Activated gamma-delta T cell treated with anti-CD3 and anti-CD28 coated beads, Interleukin-2, amount 50 U/mL, for 16 hours (primary cell): ENCODE results near the gene TMEM256.

Experiments used
- DNase-seq: peaks from one replicate; pipeline ENCODE4 v3.0.0-alpha.2; 2020; ENCODE audit warnings: low read depth

Gene TMEM256

DNA sequence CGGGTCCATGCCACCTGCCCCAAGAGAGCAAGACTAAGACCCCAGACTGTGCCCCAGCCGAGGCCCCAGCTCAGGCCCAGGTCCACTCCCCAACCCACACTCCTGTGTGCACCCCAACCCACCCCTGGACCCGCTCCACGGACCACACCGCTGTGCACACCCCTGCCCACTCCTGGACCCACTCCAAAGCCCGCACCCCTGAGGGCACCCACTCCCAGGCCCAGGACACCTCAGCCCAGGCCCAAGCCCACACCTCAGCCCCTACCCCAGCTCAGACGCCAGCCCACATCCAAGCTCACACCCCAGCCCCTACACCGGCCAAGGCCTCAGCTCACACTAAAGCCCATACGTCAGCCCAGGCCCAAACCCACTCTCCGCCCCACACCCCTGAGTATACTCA, 25.8 kb upstream of the TMEM256 start:
- DNase-seq, result no peak

DNA sequence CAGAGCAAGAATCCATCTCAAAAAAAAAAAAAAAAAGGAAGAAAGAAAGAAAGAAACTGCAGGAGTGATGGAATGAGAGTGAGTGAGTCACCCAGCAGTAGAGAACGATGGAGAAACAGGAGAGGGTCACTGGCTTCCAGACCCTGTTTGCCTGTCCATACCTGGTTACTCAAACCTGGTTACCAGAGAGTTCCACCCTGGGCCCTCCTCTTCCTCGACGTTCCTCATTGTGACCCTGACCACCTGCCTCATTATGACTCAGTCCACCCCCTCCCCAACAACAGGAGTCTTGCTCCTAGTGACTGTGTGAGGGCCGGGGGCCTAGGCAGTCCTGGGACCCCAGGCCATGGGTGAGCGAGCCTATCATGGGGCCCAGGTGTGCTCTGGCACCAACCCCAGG, 24.7 kb upstream of the TMEM256 start, which contains the start of gene SPEM3:
TSS of gene SPEM3 (plus strand) at position 301 of the 400 bp plus-strand sequence. CDS start at position 347, 46 bp downstream.
- DNase-seq, result no peak

GRCh38 chr17:7427549-7427948, 23.7 kb upstream of the TMEM256 start:
- no peak for DNase-seq

DNA sequence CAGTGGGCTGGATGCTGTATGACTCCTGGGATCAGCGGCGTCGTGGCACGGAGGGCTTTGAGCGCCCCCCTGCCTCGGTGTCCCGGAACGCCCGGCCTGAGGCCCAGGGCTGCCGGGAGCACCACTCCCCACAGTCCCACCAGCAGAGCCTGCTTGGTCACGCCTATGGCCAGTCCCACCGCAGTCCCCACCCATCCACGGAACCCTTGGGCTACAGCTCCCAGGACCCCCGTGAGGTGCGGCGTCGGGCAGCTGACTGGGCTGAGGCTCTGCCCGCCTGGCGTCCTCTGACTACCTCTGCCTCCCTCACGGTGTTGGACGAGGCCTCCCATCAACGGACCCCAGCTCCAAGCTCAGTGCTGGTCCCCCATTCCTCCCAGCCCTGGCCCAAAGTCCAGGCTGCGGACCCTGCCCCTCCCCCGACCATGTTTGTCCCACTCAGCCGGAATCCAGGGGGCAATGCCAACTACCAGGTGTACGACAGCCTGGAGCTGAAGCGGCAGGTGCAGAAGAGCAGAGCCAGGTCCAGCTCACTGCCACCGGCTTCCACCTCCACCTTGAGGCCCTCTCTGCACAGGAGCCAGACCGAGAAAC, 23.1 kb upstream of the TMEM256 start:
- DNase-seq, result no peak

DNA sequence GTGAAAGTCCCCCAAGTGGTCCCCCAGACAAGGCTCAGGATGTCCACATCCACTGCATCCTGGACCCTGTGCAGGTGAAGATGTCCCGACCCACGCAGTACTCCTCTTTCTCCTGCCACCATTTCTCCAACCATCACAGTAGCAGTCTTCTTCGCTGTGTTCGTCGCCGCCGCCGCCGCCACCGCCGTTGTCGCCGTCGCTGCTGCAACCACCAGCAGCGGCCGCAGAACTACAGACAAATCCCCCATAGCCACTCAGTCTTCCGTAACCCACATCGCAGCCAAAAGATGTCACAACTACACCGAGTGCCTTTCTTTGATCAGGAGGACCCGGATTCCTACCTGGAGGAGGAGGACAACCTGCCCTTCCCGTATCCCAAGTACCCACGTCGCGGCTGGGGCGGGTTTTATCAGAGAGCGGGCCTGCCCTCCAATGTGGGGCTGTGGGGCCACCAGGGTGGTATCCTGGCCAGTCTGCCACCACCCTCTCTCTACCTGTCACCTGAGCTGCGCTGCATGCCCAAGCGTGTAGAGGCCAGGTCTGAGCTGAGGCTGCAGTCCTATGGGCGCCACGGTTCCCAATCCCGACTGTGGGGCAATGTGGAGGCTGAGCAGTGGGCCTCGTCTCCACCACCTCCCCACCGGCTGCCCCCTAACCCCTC, 22.4 kb upstream of the TMEM256 start:
- DNase-seq, result no peak

GRCh38 chr17:7425756-7426155, 21.9 kb upstream of the TMEM256 start:
- no peak for DNase-seq

DNA sequence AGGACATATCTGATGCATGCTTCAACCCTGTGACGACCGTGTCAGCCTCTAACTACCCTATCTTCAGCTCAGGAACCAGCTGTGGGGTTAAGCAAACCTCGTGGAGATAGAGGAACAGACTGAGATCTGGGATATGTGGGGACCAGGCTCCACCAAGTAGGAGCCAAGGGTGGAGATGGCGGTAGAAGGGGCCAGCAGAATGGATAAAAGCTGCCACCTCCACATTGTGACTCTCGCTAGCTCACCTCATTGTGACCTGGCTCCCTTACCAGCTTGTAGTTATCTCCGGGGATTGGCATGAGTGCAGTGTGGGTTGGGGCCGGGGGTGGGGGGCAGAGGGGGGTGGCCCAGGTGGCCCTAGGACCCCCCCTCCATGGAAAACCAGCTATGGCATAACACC, 21.4 kb upstream of the TMEM256 start, which contains the start of gene SPEM2:
TSS of gene SPEM2 (plus strand) at position 301 of the 400 bp plus-strand sequence. CDS start at position 374, 73 bp downstream.
- DNase-seq, result no peak

DNA sequence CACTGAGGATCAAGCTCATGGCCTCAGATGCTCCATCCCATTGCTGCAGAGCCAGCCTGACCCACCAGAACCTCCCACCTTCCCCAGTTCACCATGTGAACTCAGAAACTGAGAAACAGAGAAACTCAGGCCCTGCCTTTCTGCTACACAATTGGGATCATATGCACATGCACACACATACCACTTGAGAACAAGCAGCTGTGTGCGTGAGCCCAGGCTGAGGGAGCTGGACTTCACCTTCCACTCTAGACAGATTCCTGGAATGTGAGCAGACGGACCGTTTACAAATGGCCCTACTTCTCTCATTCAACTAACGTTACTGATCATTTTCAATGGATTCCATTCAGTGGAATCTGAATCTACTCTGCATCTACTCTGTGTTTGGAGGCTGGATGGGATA, 19.8 kb upstream of the TMEM256 start:
- no peak for DNase-seq

- no peak for DNase-seq
Measured at GRCh38 chr17:7421186-7421585, 17.3 kb upstream of the TMEM256 start.

DNA sequence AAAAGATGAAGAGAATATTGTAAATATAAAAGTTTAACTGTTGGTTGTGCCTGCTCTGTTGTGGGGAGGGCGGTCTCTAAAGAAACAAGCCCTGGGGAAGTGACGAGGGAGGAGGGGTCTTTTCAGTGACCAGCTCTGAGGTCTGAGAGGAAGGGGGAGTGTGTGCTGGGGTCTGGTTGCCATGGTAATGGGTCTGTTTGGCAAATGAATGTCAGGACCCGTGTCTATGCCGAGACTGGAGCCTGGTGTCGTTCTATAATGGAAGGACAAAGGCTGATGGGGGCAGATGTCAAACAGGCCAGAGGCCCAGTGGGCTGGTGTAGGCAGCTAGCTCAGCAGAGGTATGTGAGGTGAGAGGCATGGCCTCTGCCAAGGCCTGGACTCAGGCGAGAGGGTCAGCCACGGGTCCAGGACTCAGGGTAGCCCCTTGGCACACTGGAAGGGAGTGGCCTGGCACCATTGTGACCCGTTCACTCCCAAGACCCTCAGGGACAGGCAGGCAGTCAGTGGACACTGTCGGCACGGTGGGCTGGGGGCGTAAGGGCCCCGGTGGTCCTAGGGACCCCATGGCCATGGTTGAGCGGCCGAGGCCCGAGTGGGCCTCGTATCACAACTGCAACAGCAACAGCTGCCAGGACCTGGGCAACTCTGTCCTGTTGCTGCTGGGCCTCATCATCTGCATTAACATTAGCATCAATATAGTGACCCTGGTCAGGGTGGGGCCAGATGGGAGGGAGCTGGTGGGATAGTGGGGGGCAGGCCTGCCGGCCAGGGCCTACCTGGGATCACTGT, 16.1 kb upstream of the TMEM256 start, which contains the start of gene SPEM1:
TSS of gene SPEM1 (plus strand) at position 506 of the 792 bp plus-strand sequence. CDS start at position 567, 61 bp downstream.
- no peak for DNase-seq

DNA sequence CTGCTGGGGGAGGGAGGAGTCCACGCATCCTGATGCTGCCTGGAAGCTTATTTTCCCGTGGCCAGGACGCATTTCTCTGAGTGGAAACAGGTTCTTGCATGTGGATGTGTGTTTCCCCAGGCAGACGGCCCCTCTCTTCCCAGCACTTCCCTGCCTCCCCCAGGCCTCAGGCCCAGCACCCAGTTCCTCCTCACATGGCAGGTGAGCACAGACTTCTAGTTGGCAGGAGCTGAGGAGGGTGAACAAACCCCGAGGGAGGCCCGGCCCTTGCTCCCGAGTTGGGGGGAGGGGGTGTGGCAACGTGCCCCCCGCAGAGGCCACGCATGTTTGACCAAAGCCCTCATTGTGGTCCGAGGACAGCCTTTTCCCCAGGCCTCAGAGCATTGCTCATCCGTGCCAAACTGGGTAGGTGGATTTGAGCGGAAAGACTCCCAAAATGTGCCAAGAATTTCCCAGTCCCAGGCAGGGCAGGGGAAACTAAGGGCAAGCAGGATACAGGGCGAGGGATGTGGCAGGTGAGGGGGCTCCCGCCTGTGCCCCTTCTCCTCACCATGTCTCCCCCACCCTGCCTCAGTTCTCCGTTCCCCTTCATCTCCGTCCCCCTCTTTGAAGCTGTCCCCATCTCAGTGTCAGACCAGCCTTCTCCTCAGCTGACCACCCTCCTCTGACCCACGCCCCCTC, 14.7 kb upstream of the TMEM256 start:
- no peak for DNase-seq

GRCh38 chr17:7417056-7417655, 13.3 kb upstream of the TMEM256 start:
- no peak for DNase-seq

GRCh38 chr17:7416323-7416722, 12.4 kb upstream of the TMEM256 start:
- no peak for DNase-seq

DNA sequence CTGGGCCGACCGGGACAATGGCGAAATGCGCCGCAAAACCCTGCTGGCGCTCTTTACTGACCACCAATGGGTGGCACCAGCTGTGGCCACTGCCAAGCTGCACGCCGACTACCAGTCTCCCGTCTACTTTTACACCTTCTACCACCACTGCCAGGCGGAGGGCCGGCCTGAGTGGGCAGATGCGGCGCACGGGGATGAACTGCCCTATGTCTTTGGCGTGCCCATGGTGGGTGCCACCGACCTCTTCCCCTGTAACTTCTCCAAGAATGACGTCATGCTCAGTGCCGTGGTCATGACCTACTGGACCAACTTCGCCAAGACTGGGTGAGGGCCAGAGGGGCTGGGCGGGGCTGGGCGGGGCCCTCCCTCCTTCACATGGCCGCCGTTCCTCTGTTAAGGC, 11.9 kb upstream of the TMEM256 start:
- DNase-seq, result no peak

GRCh38 chr17:7414837-7415236, 10.9 kb upstream of the TMEM256 start:
- no peak for DNase-seq

DNA sequence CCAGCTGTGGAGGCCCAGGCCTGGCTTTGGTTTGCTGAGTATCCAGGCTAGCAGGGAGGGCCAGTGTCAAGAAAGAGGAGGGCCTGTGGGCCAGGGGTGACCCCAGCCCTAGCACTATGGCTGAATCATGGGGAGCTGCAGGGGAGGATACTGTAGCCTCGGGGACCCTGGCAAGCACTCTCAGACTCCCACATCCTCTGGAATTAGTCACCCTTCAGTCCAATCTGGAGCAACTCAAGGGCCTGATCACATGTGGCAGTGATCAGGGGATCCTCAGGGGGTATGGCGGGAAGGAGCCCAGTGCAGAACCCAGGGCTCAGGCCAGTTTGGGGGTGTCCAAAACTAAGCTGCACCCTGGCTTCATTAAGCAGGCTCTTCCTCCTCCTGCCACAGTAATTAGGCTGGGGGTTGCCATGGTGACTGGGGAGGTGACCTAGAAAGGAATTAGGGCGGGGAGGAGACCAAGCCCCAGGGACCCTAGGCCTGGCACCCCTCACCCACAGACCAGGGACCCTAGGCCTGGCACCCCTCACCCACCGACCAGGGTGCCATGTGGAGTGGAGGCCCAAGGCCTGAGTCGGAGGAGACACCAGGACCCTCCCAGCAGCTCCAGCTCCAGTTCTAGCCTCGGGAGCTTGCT, 9.6 kb upstream of the TMEM256 start:
- no peak for DNase-seq

- DNase-seq, result no peak
Measured at GRCh38 chr17:7411427-7411750, 7.5 kb upstream of the TMEM256 start.

DNA sequence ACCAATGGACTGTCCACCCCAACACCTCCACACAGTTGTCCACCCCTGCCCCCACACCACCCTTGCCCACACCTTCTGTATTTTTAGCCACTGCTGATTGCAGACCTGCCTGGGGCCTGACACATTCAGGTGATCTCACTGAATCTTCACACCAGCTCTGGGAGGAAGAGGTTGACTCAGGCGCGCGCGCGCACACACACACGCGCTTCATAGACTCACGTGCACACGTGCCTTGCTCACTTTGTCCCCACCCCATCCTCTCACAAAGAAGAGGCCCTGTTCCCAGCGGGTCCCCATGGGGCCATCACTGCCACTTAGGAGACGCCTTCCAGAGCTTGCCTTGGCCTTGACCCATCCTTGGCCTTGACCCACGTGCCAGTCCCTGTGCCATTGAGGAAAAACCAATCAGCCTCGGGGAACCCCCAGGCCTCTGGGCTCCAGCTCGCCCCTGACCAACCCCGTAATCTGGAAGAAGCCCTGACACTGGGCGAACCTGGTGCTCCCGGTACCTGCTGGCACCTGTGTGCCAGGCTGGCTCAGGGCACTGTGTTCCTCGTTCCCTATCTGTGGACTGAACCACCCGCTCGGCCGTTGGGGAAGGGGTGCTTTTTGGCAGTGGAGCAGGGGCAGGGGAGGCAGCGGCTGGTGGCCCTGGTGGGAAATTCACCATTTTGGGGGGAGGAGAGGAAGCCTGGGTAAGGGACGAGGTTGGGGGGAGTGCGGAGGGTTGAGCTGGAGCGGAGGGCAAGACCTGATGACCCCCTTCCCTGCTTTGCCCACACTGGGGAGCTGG, 6.9 kb upstream of the TMEM256 start:
- DNase-seq, result no peak

DNA sequence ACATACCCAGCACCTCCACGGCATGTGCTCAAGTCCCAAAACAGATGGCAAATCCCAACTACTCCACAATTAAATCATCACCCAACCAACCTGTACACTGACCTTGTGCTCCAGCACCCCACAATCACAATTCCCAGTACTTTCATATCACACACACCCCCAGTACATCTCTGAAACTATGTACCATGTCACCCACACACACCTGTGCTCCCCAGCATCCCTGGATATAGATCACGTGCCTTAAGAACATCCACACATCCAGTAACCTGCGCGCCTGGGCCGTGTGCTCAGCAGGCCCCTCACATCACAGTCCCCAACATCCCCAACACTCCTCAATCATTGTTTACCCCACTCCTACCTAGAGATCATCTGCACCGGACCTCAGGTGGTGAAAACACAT, 5.8 kb upstream of the TMEM256 start:
- DNase-seq, result no peak

DNA sequence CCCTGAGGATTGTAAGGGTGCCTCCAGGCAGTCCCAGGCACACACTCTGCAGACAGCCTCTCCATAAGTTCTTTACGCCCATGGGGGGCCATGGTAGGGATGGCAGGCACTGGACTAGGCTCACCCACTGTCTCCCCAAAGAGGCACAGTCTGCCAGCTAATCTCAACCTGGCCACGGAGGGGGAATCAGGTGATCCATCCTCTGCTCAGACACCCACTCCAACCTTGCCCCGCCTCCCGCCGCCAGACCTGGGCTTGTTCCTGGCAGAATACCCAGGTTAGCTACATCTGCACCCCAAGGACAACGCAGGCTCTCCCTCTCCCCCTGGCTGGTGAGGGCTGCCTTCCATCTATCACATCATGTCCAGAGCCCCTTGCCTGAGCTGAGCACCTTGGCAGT, 5.0 kb upstream of the TMEM256 start:
- DNase-seq, result no peak

DNA sequence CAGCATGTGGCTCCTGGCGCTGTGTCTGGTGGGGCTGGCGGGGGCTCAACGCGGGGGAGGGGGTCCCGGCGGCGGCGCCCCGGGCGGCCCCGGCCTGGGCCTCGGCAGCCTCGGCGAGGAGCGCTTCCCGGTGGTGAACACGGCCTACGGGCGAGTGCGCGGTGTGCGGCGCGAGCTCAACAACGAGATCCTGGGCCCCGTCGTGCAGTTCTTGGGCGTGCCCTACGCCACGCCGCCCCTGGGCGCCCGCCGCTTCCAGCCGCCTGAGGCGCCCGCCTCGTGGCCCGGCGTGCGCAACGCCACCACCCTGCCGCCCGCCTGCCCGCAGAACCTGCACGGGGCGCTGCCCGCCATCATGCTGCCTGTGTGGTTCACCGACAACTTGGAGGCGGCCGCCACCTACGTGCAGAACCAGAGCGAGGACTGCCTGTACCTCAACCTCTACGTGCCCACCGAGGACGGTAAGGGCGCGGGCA, 4.4 kb upstream of the TMEM256 start:
- DNase-seq, result no peak
